NK-92 treated with Interleukin-12 subunit alpha and Interleukin-12 subunit beta, amount 100 ng/mL, for 24 hours (cell line): ENCODE results near the gene RFPL4A.
"Not testable (repeated sequence)": the region's sequence is repeated elsewhere in the genome, so short reads cannot be mapped to it uniquely, and the experiment has no call there.

Experiments used
- DNase-seq: peaks from one replicate; lab custom pipeline; 2025; lab: John Stamatoyannopoulos, UW

The RFPL4A gene

GRCh38 chr19:55758797-55759196, at the start of gene RFPL4A:
Gene RFPL4A, plus strand, starts transcription at chr19:55759097. Its CDS starts 2,704 bp downstream, at chr19:55761801.
- not testable (repeated sequence) for DNase-seq

DNA sequence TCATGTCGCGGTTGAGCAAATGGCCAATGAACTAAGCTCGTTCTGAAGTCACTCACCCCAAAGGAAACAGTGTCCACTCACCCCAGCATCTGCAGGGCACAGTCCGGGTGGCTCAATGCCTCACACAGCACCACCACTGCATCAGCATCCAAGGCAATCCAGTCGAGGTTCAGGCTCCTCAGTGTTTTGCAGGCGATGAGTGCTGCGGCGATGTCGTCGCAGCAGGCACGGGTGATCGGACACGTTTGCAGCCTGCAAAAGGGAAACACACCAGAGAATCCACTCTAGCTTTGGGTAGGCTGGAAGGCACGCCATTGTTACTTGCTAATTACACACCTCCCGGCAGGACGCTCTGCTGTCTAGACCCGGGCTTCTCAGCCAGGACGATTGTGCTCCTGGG, 47.2 kb upstream of the RFPL4A start:
- no peak for DNase-seq

- no peak for DNase-seq
Observed at GRCh38 chr19:55712804-55713631, 45.9 kb upstream of the RFPL4A start.

GRCh38 chr19:55716531-55716930, 42.4 kb upstream of the RFPL4A start:
- no peak for DNase-seq

- no peak for DNase-seq
Observed at GRCh38 chr19:55717251-55717650, 41.6 kb upstream of the RFPL4A start.

GRCh38 chr19:55717879-55718711, 40.8 kb upstream of the RFPL4A start:
- DNase-seq: not testable (repeated sequence)

DNA sequence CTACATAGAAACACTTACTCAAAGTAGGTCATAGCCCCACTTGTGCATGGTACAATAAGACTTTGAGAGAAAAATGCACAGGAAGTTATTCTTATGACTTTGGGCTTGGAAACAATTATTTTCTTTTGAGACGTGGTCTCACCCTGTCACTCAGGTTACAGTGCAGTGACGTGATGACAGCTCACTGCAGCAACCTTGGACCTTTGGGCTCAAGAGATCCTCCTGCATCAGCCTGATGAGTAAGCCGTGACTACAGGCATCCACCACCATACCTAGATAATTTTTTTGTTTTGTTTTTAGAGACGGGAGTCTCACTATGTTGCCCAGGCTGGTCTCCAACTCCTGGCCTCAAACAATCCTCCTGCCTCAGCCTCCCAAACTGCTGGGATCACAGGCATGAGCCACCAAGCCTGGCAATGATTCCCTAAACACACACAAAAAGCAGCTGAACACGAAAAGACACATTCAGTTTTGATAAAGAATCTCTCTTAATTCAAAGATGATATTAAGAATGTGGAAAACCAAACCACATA, 38.6 kb upstream of the RFPL4A start:
- DNase-seq: no peak

- DNase-seq: no peak
Observed at GRCh38 chr19:55720801-55721200, 38.1 kb upstream of the RFPL4A start.

GRCh38 chr19:55723491-55723890, 35.4 kb upstream of the RFPL4A start:
- DNase-seq: no peak

GRCh38 chr19:55730378-55730777, 28.5 kb upstream of the RFPL4A start:
- not testable (repeated sequence) for DNase-seq

DNA sequence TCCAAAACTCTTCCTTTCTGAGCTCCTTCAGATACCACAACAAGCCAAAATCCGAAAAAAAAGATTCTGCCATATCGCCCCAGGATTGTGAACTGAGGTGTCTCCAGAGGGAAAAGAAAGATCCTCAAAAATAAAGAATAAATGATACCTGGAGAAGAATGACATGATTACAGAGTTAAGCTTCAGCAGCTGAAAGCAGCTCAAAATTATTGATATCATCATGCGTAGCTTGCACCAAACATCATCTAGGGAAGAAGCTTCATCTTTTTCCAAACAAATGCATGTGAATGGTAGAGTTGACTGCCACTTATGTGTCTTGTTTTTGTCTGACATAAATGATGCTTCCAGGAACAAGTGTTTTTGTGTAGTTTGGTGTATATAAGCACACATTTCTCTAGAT, 20.6 kb upstream of the RFPL4A start, which contains the start of gene NLRP9:
TSS of gene NLRP9 (minus strand) at position 101 of the 400 bp plus-strand sequence. CDS start at position 73, 28 bp downstream.
- DNase-seq: no peak

DNA sequence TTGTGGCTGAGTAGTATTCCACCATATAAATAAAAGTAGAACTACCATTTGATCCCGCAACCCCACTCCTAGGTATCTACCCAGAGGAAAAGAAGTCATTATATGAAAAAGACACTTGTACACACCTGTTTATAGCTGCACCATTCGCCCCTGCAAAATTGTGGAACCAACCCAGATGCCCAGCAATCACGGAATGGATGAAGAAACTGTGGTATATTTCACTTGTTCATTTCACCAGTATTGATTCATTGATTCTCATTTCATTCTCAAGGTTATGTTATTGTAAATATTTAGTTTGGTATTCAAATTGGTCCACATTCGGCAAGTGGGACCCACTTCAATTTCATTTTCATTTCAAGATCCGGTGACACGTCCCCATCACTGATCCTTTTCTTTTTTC, 8.2 kb upstream of the RFPL4A start:
- DNase-seq: no peak

DNA sequence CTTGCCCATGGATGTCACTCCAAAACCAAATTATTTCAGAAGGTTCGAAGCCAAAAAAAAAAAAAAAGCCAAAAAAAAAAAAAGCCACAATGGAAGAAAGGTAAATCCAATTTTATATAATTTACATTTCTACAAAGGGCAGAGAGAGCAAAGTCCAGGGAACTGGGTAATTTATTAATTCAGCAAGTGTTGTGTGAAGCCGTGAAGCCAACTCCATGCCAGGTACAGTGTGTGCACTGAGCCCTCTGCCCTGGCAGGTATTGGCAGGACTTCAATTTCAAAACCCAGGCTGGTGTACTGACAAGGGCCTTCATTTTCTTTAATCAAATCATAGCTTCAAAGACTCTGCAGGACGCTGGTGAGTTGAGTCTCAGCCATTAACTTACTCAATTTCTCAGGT, 5.5 kb upstream of the RFPL4A start:
- no peak for DNase-seq

DNA sequence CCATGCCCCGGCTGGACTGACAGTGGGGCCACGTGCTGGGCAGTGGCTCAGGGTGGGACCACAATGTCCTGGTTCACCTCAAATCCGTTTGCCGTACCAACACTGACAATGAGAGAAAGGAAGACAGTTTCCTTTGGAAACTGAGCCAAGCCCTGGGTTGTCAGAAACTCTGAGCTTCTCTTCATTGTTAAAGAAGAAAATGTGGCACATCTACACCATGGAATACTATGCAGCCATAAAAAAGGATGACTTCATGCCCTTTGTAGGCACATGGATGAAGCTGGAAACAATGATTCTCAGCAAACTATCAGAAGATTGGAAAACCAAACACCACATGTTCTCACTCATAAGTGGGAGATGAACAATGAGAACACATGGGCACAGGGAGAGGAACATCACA, 2.1 kb upstream of the RFPL4A start:
- DNase-seq: not testable (repeated sequence)

- DNase-seq: no peak
Observed at GRCh38 chr19:55766466-55766865, 7.6 kb downstream of the RFPL4A start.

DNA sequence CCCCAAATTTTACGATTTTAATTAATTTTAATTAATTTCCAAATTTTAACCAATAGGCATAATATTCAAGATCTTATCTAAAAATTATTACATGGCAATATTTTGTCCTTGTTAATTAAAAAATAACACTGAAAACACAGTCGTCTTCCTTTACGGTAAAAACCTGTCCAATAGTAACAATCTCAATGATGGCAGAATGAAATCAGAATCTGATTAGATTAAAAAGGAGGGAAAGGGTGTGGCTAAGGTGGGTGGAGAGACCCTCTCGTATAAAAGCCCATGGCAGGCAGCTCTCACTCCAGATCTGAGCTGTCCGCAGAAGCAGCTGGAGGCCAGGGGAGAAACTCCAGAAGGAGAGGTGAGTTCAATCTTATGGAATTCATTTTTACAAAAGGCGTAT, 9.9 kb downstream of the RFPL4A start, which contains the start of gene RFPL4AL1:
TSS of gene RFPL4AL1 (plus strand) at position 301 of the 400 bp plus-strand sequence. CDS start 2,687 bp downstream, outside the sequence.
- not testable (repeated sequence) for DNase-seq

DNA sequence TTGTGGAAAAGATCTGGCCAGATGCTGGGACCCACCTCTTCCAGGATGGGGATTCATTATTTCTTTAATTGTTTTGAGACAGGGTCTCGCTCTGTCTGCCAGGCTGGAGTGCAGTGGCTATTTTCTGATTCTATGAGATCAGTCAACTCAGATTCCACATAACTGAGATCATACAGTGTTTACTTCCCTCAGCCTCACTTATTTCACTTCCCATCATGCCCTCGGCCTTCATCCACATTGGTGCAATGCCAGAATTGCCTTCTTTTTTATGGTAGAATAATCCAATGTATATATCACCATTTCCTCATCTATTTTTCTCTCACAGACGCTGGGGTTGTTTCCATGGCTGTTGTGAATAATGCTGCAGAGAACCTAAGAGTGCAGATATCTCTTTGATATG, 10.7 kb downstream of the RFPL4A start:
- not testable (repeated sequence) for DNase-seq

- DNase-seq: no peak
Observed at GRCh38 chr19:55777528-55777927, 18.6 kb downstream of the RFPL4A start.

DNA sequence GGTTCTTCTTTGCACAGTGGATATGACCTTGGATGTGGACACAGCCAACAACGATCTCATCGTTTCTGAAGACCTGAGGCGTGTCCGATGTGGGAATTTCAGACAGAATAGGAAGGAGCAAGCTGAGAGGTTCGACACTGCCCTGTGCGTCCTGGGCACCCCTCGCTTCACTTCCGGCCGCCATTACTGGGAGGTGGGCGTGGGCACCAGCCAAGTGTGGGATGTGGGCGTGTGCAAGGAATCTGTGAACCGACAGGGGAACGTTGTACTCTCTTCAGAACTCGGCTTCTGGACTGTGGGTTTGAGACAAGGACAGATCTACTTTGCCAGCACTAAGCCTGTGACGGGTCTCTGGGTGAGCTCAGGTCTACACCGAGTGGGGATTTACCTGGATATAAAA, 19.4 kb downstream of the RFPL4A start:
- DNase-seq: no peak

- DNase-seq: no peak
Observed at GRCh38 chr19:55781112-55781511, 22.2 kb downstream of the RFPL4A start.

- DNase-seq: no peak
Observed at GRCh38 chr19:55795021-55795420, 36.1 kb downstream of the RFPL4A start.

GRCh38 chr19:55801416-55801815, 42.5 kb downstream of the RFPL4A start:
- DNase-seq: no peak
